H9 (cell line): ENCODE measurements around the gene TLN1. TPM values are rescaled to one million over a fixed set of nuclear protein-coding genes. Genes with fewer than 3 reads are reported as not detected.

Experiments used
- DNase-seq: peaks from one replicate; pipeline ENCODE4 v3.0.0-alpha.2; 2017
- H2AFZ ChIP-seq: one replicate; pipeline ENCODE4 v1.6.1; 2013; ENCODE audit warnings: mild to moderate bottlenecking, low read length, control low read depth, moderate library complexity
- H2AK5ac ChIP-seq: 2 replicates; pipeline ENCODE4 v1.6.1; 2013; ENCODE audit warnings: low read length, control low read depth, mixed read lengths; ENCODE audit not compliant: insufficient read length
- H2BK120ac ChIP-seq: one replicate; pipeline ENCODE4 v1.6.1; 2013; ENCODE audit warnings: low read depth, mild to moderate bottlenecking, low read length, control low read depth, inconsistent platforms; ENCODE audit not compliant: poor library complexity, severe bottlenecking
- H2BK12ac ChIP-seq: 2 replicates; pipeline ENCODE4 v1.6.1; 2013; ENCODE audit warnings: low read length, control low read depth, mixed read lengths, low read depth; ENCODE audit not compliant: insufficient read length
- H2BK15ac ChIP-seq: 2 replicates; pipeline ENCODE4 v1.6.1; 2013; ENCODE audit warnings: low read depth, low read length, control low read depth
- H2BK20ac ChIP-seq: one replicate; pipeline ENCODE4 v1.6.1; 2013; ENCODE audit warnings: low read depth, mild to moderate bottlenecking, low read length, control low read depth, inconsistent platforms; ENCODE audit not compliant: poor library complexity, severe bottlenecking
- H2BK5ac ChIP-seq: 2 replicates; pipeline ENCODE4 v1.6.1; 2013; ENCODE audit warnings: low read length, control low read depth, mixed read lengths; ENCODE audit not compliant: insufficient read length
- H3K14ac ChIP-seq: 2 replicates; pipeline ENCODE4 v1.6.1; 2013; ENCODE audit warnings: low read length, control low read depth; ENCODE audit not compliant: insufficient read depth
- H3K18ac ChIP-seq: 2 replicates; pipeline ENCODE4 v1.6.1; 2013; ENCODE audit warnings: low read depth, mild to moderate bottlenecking, mixed read lengths, low read length, control low read depth; ENCODE audit not compliant: insufficient read length
- H3K23ac ChIP-seq: 2 replicates; pipeline ENCODE4 v1.6.1; 2013; ENCODE audit warnings: low read length, control low read depth, mixed read lengths, low read depth; ENCODE audit not compliant: insufficient read length
- H3K23me2 ChIP-seq: 2 replicates; pipeline ENCODE4 v1.6.1; 2013; ENCODE audit warnings: low read depth, mild to moderate bottlenecking, mixed read lengths, low read length, control low read depth; ENCODE audit not compliant: insufficient read length, poor library complexity, severe bottlenecking
- H3K27ac ChIP-seq: 2 replicates; pipeline ENCODE4 v1.5.1; 2013; ENCODE audit warnings: low read length, control low read depth, mixed read lengths, low read depth; ENCODE audit not compliant: insufficient read length
- H3K27me3 ChIP-seq: 2 replicates; pipeline ENCODE4 v1.6.1; 2013; ENCODE audit warnings: low read length, control low read depth, inconsistent platforms; ENCODE audit not compliant: insufficient read depth
- H3K4ac ChIP-seq: 2 replicates; pipeline ENCODE4 v1.6.1; 2013; ENCODE audit warnings: low read depth, mild to moderate bottlenecking, control low read depth, inconsistent platforms, low read length, moderate library complexity
- H3K4me1 ChIP-seq: 2 replicates; pipeline ENCODE4 v1.6.1; 2013; ENCODE audit warnings: low read length, control low read depth, inconsistent platforms; ENCODE audit not compliant: insufficient read depth
- H3K4me2 ChIP-seq: 2 replicates; pipeline ENCODE4 v1.6.1; 2013; ENCODE audit warnings: low read length, control low read depth, mixed read lengths; ENCODE audit not compliant: insufficient read length, insufficient read depth
- H3K56ac ChIP-seq: 2 replicates; pipeline ENCODE4 v1.6.1; 2013; ENCODE audit warnings: low read depth, mild to moderate bottlenecking, mixed read lengths, low read length, control low read depth; ENCODE audit not compliant: insufficient read length
- H3K79me1 ChIP-seq: 2 replicates; pipeline ENCODE4 v1.6.1; 2013; ENCODE audit warnings: low read depth, mild to moderate bottlenecking, moderate library complexity, low read length, control low read depth, inconsistent platforms; ENCODE audit not compliant: insufficient read depth, poor library complexity, severe bottlenecking
- H3K79me2 ChIP-seq: 2 replicates; pipeline ENCODE4 v1.6.1; 2013; ENCODE audit warnings: low read length, control low read depth, inconsistent platforms; ENCODE audit not compliant: insufficient read depth
- H3K9ac ChIP-seq: 2 replicates; pipeline ENCODE4 v1.6.1; 2013; ENCODE audit warnings: low read length, control low read depth, mixed read lengths; ENCODE audit not compliant: insufficient read length; ENCODE audit errors: extremely low read depth
- H3K9me3 ChIP-seq: one replicate; pipeline ENCODE4 v1.6.1; 2013; ENCODE audit warnings: low read depth, low read length, inconsistent platforms; ENCODE audit not compliant: control insufficient read depth
- H3T11ph ChIP-seq: one replicate; pipeline ENCODE4 v1.6.1; 2013; ENCODE audit warnings: mild to moderate bottlenecking, low read length, control low read depth, inconsistent platforms
- H4K20me1 ChIP-seq: one replicate; pipeline ENCODE4 v1.6.1; 2013; ENCODE audit not compliant: control insufficient read depth, insufficient read length, insufficient read depth
- H4K5ac ChIP-seq: 2 replicates; pipeline ENCODE4 v1.6.1; 2013; ENCODE audit warnings: low read depth, mild to moderate bottlenecking, mixed read lengths, low read length, control low read depth; ENCODE audit not compliant: insufficient read length
- H4K8ac ChIP-seq: replicated peaks from 2 replicates; pipeline ENCODE4 v1.6.1; 2013; ENCODE audit warnings: low read length, control low read depth, mixed read lengths, low read depth; ENCODE audit not compliant: insufficient read length
- H4K91ac ChIP-seq: 2 replicates; pipeline ENCODE4 v1.6.1; 2013; ENCODE audit warnings: low read depth, mild to moderate bottlenecking, moderate library complexity, mixed read lengths, low read length, control low read depth; ENCODE audit not compliant: insufficient read length
- H3K27ac Mint-ChIP-seq, 3 experiments: 2 replicates in 2 of 3; 3 replicates in 1 of 3; pipeline ENCODE4 v1.8.0; 2020 to 2021; ENCODE audit warnings: mixed read lengths in 3 of 3, mild to moderate bottlenecking in 1 of 3, moderate library complexity in 1 of 3
- H3K27me3 Mint-ChIP-seq: 2 replicates; pipeline ENCODE4 v1.8.0; 2021; ENCODE audit warnings: low read depth, mild to moderate bottlenecking, moderate library complexity, mixed read lengths
- H3K36me3 Mint-ChIP-seq, 3 experiments: 2 replicates in 2 of 3; 3 replicates in 1 of 3; pipeline ENCODE4 v1.8.0; 2020 to 2021; ENCODE audit warnings: low read depth in 3 of 3, mixed read lengths in 3 of 3; ENCODE audit not compliant: insufficient read depth in 1 of 3
- H3K4me1 Mint-ChIP-seq, 2 experiments: 2 replicates each; pipeline ENCODE4 v1.8.0; 2020; ENCODE audit warnings: mixed read lengths in 2 of 2
- H3K4me3 Mint-ChIP-seq, 2 experiments: 2 replicates in 1 of 2; 3 replicates in 1 of 2; pipeline ENCODE4 v1.8.0; 2020 to 2021; ENCODE audit warnings: mild to moderate bottlenecking in 2 of 2, mixed read lengths in 2 of 2, moderate library complexity in 1 of 2
- H3K9me3 Mint-ChIP-seq, 2 experiments: 2 replicates in 1 of 2; 3 replicates in 1 of 2; pipeline ENCODE4 v1.8.0; 2020; ENCODE audit warnings: mild to moderate bottlenecking in 2 of 2, mixed read lengths in 2 of 2, moderate library complexity in 1 of 2
- WGBS: extraction: QIAGEN DNeasy Blood & Tissue Kit; methylation state at CpG from one replicate; pipeline ENCODE4 v1.1.7; 2013; ENCODE audit warnings: missing lambda C conversion rate, low lambda C conversion rate, mixed read lengths; ENCODE audit not compliant: insufficient read length; ENCODE audit errors: extremely low coverage; 5-methylcytosine and 5-hydroxymethylcytosine counted together
- total RNA-seq: library from RNA; stranded (reverse); gene quantifications from 2 replicates; pipeline ENCODE4 v1.2.1, GENCODE V29; 2021
- TF ChIP-seq, protein P1 (sequence below): fragments of 200-600 bp; sonication (generic); conservative IDR thresholded peaks from 3 replicates; pipeline ENCODE4 v1.8.0; 2021; ENCODE audit warnings: antibody characterized with exemption, mild to moderate bottlenecking

Gene TLN1
- total RNA-seq, 1 experiment from 2014 or later: 102 TPM

DNA sequence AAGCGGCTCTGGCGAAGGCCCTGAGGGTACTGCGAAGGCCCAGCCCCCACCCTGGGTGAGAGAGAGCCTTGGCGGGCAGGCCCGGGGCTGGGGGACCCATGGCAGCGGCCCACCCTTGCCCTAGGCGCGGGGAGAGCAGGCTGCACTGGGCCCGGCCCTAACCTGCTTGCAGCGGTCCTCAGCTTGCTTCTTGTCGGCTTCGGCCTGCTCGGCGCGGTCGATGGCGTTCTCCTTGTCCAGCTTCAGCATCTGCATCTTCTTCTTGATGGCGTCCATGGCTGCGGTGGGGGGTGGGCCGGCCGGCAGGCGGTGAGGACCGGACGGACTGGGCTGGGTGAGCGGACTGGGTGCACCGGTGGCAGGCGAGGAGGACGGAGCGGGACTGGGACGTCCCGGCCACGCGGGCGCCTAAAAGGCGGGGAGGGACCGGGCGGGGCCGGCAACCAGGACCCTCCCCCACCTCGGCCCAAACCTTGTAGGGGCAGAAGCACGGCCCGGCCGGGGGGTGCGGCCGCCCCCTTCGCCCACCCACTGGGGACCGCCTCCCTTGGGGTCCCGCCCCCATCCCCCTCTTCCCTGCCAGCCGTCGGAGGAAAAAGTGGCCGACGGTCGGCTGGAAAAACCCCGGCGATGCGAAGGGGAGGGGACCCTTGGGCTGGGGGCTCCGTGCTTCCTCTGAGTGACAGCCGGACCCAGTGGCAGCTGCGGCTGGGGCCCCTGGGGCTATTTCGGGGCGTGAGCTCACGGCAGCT, 42.3 kb downstream of the TLN1 start, which contains the start of gene TPM2:
Gene TPM2, minus strand, starts transcription at position 384 of the 752 bp plus-strand sequence. Its CDS starts 108 bp downstream, at position 276.
- peaks cover 0 to 2% of the 10 kb centered on the region in 2 experiments; a peak in 2 of 5 replicates for H3K9me3 Mint-ChIP-seq
- H3K36me3 Mint-ChIP-seq: peaks cover 18 to 40% (median 34%) of the 10 kb centered on the region in 3 experiments
- Histone ChIP-seq H2BK120ac (no peak within 1 kb of the TSS), H3K79me1 (no peaks in the 10 kb centered on the region), H2BK12ac (no peak within 1 kb of the TSS), H2BK5ac (no peak within 1 kb of the TSS), H4K8ac (no peak within 1 kb of the TSS), H2BK15ac (no peak within 1 kb of the TSS), H2AK5ac (no peak within 1 kb of the TSS), H3K23ac (no peak within 1 kb of the TSS), H3K4me1 (peaks cover 3% of the 10 kb centered on the region; the same call in 1 of the 2 replicates), H4K20me1 (no peaks in the 10 kb centered on the region), H2BK20ac (no peak within 1 kb of the TSS), H3K27me3 (no peaks in the 10 kb centered on the region), H3K14ac (peak within 1 kb of the TSS; percentile 81), H3T11ph (no peak within 1 kb of the TSS), H3K4me2 (peak within 1 kb of the TSS; percentile 67), H3K23me2 (peaks cover 6% of the 10 kb centered on the region), H2AFZ (no peak within 1 kb of the TSS), H3K9me3 (no peaks in the 10 kb centered on the region), H3K4ac (no peak within 1 kb of the TSS), H3K18ac (peak within 1 kb of the TSS; percentile 59), H3K56ac (no peak within 1 kb of the TSS), H3K79me2 (no peaks in the 10 kb centered on the region; the same call in 1 of the 2 replicates), H3K27ac (no peak within 1 kb of the TSS), H4K5ac (no peak within 1 kb of the TSS), H3K9ac (peak within 1 kb of the TSS; percentile 36), H4K91ac (no peak within 1 kb of the TSS)
- WGBS: no CpG with 5 or more reads among the region's 61 CpGs
- TF ChIP-seq, protein P1, sequence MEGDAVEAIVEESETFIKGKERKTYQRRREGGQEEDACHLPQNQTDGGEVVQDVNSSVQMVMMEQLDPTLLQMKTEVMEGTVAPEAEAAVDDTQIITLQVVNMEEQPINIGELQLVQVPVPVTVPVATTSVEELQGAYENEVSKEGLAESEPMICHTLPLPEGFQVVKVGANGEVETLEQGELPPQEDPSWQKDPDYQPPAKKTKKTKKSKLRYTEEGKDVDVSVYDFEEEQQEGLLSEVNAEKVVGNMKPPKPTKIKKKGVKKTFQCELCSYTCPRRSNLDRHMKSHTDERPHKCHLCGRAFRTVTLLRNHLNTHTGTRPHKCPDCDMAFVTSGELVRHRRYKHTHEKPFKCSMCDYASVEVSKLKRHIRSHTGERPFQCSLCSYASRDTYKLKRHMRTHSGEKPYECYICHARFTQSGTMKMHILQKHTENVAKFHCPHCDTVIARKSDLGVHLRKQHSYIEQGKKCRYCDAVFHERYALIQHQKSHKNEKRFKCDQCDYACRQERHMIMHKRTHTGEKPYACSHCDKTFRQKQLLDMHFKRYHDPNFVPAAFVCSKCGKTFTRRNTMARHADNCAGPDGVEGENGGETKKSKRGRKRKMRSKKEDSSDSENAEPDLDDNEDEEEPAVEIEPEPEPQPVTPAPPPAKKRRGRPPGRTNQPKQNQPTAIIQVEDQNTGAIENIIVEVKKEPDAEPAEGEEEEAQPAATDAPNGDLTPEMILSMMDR: no peak
- H3K27ac Mint-ChIP-seq: peak within 1 kb of the TSS; percentile 70 to 91 (median 84); a peak in 4 of 7 replicates
- peak within 1 kb of the TSS; percentile 84 to 93 for H3K4me3 Mint-ChIP-seq
- H3K4me1 Mint-ChIP-seq: peaks cover 27 to 30% of the 10 kb centered on the region in 2 experiments
- peak; percentile 87 for DNase-seq
- no peaks in the 10 kb centered on the region; the same call in 1 of the 2 replicates for H3K27me3 Mint-ChIP-seq
